HG02588 (cell line): ENCODE measurements around the gene TBCB.
A peak's percentile ranks its signal among the peaks of the same experiment; 100 is the strongest.
"Not testable (repeated sequence)": the region's sequence is repeated elsewhere in the genome, so short reads cannot be mapped to it uniquely, and the experiment has no call there.

Experiments
- ATAC-seq: cut with Tn5 transposase; IDR thresholded peaks from one replicate; pipeline ENCODE4 v1.9.1; 2021; ENCODE audit warnings: mild to moderate bottlenecking, moderate library complexity; ENCODE audit not compliant: unreplicated experiment

The TBCB gene

DNA sequence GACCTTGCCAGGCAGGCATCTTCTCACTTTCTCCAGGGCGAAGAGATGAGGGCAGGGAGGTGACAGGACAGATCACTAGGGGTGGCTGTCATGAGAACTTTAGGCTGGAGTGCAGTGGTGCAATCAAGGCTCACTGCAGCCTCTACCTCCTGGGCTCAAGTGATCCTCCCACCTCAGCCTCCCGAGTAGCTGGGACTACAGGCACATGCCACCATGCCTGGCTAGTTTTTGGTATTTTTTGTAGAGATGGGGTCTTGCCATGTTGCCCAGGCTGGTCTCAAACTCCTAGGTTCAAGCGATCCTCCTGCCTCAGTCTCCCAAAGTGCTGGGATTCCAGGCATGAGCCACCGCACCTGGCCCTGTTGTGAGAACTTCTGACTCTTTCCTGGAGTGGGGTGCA is 19.6 kb downstream of the TBCB start:
- not testable (repeated sequence) for ATAC-seq

DNA sequence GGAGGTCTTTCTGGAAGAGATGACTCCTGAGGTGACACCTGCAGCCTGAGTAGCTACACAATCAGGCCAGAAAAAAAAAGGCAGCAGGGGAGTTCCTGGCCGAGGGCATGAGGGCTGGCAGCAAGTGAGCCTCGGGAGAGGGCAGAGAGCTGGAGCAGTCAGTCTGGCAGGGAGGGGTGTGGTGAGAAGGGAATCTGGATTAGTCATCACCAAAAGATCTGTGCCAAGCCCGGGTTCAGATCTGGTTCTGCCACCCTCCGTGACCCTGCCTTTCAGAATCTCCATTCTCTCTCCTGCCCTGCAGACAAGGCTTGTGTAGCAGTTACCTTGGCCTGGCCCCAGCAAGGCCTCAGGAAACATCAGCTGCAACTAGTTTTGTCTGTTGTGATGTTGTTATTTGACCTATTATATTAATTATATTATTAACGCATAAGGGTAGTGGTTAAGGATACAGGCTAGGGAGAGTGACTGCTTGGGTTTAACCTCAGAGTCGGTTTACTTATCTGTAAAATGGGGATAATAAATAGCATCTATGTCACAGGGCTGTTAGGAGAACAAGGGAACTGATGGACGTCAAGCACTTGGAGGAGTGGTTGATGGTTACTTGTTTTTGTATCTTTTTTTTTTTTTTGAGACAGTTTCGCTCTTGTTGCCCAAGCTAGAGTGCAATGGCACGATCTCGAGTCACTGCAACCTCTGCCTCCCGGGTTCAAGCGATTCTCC is 21.9 kb downstream of the TBCB start:
- ATAC-seq: no peak

DNA sequence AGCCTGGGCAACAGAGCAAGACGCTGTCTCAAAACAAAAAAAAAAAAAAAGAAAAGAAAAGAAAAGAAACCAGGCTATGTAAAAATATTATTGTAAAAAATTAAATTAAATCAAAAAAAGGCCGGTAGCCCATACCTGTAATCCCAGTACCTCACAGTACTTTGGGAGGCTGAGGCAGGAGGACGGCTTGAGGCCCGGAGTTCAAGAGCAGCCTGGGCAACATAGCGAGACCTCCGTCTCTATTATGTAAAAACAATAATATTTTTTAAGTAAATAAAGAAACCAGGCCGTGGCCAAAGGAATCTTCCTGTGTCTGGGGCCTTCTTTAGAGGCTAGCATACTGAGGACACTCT is 23.8 kb downstream of the TBCB start:
- ATAC-seq: no peak

DNA sequence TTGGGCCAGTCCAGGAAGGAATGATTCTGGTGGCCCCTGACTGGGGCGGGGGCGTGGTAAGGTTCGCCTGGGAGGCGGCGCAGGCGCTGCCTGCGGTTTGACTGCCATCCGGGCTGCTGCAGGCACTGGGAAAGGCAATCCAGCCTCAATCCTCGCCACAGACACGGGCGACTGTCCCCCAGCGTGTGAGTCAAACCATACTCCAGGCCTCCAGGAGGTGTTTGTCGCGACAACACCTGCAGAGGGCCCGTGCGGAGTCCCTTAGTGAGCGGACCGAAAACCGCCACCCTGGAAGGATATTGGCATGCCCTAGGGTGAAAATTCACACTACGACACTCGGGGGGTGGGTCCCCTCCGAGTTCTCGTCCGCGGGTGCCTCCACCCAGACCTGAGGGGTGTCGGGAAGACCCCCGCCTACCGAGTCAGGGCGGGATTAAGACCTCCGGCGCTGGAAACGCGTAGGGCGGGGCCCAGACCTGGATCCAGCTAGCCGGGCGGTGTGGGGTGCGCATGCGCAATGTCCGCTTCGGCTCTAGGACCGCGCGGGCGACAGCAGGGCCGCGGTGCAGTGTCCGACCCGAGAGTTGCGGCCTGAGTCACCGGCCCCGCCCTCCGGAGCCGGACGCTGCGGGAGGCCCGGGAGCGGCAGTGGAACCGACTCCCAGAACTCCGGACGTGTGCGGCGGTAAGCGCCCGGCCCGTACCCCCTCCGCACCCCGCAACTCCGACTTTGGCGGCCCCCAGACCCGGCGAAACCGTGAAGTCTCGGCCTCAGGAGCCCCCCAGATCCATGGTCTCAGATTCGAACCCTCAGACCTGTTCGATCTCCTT is 24.4 kb downstream of the TBCB start, which contains the start of gene CAPNS1:
Gene CAPNS1 (plus strand): TSS at position 594 of the 831 bp plus-strand sequence. CDS start 946 bp downstream, outside the sequence.
- ATAC-seq: peak; percentile 83

DNA sequence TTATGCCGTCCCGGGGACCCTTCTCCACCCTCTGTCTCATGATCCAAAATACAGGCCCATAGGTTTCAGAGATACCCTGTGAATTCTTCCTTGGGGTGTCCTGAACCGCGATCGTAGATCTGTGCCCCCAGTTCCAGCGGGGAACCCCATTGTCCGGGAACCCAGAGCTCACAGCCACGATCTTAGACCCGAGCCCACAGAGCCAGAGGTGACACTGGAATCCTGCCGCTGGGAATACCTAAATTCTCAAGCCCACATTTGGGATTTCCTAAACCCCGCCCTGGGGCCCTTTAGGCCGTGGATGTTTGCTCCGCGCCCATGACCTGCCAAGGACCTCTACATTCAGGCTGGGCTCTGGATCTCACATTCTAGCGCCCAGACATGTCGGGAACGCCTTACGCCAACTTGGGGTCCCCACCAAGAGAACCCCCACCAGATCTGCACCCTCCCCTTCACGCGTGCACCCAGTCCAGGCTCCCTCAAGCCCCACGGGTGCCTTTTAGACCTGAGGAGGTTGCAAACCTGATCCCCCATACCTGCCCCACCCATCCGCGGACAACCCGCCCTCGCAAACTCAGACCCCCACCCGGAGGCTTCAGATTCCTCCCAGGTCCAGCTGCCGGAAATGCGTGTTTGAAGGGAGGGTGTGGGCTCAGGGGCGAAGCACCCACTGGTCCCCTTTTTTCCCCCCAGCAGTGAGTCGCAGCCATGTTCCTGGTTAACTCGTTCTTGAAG is 25.2 kb downstream of the TBCB start:
- no peak for ATAC-seq

DNA sequence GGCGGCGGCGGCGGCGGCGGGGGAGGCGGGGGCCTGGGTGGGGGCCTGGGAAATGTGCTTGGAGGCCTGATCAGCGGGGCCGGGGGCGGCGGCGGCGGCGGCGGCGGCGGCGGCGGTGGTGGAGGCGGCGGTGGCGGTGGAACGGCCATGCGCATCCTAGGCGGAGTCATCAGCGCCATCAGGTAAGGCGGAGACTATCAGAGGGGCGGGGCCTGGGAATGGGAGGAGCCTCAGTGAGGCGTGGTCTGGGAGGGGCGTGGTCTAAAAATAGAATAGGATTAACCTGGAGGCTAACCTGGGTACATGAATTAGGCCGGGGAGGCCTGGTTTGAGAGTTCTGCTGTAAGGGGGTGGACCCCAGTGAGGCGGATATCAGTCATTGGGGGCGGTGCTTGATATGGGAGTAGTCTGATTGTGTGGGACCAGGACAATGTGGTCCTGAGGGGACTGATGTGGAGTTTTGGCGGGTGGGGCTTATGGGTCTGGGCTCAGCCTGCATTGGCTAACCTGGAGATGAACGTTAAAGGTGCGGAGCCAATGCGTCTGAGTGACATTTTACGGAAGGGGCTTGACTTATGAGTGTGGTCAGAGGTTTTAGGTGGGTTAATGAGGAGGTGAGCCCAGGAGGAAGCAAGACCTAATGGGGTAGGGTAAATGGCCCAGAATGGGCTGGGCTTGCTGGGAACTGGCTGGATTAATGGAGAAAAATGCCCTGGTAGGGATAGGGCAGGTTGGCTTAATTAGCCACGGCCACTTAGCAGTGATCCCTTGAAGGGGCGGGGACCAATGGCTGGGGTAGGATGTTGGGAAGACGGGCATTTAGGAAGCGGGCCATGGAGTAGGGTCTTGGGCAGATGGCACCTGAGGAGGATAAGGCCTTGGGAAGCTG is 26.0 kb downstream of the TBCB start:
- peak; percentile 45 for ATAC-seq

DNA sequence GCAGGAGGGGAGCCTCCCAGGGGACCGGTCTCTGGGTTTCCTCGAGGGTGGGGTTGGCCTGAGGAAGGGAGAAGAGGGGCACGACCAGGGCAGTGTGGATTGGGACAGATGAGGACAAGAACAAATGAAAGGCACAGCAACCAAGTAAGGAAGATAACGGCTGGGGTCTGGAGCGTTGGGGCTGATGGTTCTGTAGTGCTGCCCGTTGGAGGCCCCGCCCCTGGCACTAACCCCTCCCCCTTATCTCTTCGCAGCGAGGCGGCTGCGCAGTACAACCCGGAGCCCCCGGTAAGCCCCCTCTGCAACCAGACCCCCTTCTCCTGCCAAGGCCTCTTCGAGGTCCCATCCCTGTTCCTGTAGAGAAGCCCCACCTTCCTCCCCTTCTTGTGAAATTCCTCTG is 26.8 kb downstream of the TBCB start:
- no peak for ATAC-seq

DNA sequence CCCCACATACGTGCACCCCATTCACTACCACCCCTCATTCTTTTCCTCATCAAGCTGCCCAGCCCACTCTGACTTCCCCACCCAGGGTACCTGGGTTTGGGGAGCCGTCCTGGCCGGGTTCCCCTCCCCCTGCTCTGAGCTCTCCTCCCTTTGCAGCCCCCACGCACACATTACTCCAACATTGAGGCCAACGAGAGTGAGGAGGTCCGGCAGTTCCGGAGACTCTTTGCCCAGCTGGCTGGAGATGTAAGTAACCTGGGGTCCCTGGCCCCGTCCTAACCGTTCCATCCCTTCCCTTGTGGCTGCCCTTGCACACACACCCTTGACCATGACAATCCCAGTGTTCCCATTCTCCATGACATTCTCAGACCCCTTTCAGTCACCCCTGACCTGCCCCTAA is 27.2 kb downstream of the TBCB start:
- ATAC-seq: no peak

DNA sequence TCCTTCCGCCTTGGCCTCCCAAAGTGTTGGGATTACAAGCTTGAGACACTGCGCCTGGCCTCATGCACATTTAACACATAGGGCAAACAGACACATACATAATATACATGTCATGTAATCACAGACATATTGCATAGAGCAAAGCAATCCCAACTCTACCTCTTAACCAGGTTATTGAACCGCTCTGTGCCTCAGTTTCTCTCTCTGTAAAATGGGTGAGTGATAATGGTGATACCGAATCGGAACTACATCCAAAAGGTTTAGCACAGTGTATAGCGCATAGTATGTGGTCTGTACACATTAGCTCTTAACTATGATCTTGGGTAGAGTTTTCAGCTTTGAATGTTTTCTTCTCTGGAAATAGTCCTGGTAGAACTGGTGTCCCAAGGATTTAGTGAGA is 29.4 kb downstream of the TBCB start:
- no peak for ATAC-seq

DNA sequence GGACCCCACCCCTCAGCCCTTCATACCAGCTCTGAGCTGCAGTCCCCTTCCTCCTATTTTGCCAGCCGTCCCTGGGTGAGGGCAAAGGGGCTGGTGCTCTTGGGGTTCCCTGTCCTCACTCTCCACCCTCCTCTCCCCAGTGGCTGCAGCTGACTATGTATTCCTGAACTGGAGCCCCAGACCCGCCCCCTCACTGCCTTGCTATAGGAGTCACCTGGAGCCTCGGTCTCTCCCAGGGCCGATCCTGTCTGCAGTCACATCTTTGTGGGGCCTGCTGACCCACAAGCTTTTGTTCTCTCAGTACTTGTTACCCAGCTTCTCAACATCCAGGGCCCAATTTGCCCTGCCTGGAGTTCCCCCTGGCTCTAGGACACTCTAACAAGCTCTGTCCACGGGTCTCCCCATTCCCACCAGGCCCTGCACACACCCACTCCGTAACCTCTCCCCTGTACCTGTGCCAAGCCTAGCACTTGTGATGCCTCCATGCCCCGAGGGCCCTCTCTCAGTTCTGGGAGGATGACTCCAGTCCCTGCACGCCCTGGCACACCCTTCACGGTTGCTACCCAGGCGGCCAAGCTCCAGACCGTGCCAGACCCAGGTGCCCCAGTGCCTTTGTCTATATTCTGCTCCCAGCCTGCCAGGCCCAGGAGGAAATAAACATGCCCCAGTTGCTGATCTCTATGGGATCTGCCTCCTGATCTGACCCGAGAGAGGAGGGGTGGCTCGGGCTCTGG is 34.6 kb downstream of the TBCB start:
- no peak for ATAC-seq

DNA sequence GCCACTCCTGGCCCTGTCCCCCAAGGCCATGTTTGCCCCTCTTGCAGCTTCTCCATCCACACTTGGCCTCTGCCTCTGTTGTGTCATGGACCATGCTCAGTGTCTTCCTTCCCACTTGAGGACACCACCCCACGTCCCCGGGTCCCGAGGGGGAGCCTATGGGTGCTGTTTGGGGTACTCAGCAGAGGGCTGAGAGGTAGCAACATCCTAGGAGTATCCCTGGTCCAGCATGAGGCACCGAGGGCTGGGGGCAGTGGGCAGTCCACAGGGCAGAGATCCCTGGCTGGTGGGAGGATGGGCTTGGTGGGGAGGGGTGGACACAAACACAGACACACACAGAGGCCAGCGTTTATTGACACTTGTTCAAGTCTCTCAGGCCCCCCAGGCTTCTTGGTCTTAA is 35.3 kb downstream of the TBCB start:
- no peak for ATAC-seq

DNA sequence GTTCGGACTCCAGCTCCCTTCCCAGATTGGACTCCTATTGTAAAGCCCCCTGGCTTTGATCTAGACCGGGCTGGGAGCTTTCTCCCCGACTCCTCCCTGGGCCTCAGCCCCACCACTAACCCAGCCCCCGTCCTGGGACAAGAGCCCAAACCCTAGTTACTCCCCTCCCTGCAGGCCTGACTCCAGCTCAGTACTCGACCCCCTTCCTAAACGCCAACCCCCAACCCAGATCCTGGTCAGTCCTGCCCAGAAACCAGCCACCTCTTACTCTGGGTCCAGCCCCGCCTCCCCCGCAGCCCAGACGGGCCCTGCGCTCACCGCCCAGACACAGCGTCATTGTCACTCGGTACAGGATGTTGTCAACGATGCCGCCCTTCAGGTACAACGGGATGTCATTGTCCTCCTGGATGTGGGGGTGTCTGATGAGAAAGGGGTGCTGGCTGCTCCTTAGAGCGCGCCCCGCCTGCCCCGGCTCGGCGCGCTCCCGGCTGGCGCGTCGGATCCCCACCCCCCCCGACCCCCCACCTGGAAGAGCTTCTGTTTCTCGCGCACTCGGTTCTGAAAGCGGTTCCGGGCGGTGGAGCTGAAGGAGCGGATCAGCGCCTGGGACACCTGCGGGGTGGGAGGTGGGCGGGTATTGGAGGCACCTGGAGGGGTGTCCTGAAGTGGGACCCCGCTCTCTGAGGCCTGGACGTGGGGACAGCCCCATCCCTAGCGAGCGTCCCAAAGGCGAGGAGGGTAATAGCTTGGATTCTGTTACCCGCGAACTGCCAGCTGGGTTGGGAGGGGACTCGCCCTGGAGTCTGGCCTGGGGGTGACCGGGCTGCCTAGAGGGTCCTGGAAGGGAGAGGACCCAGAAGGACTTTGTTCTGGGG is 36.1 kb downstream of the TBCB start:
- ATAC-seq: no peak

DNA sequence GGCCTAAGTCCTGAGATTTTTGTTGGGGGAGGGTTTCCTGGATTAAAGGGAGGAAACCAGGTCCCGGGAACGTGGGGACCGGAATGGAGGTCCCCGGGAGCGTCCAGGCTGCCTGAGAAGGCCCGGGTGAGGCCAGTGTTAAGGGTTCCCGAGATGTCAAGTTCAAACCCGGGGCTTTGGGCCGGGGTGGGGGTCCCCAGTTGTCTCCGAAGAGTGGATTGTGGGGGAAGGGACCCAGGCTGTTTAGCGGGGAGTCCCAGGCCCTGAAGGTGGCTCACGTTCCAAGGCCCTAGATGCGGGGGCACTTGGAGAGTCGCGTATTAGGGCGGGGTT is 36.7 kb downstream of the TBCB start:
- ATAC-seq: no peak

DNA sequence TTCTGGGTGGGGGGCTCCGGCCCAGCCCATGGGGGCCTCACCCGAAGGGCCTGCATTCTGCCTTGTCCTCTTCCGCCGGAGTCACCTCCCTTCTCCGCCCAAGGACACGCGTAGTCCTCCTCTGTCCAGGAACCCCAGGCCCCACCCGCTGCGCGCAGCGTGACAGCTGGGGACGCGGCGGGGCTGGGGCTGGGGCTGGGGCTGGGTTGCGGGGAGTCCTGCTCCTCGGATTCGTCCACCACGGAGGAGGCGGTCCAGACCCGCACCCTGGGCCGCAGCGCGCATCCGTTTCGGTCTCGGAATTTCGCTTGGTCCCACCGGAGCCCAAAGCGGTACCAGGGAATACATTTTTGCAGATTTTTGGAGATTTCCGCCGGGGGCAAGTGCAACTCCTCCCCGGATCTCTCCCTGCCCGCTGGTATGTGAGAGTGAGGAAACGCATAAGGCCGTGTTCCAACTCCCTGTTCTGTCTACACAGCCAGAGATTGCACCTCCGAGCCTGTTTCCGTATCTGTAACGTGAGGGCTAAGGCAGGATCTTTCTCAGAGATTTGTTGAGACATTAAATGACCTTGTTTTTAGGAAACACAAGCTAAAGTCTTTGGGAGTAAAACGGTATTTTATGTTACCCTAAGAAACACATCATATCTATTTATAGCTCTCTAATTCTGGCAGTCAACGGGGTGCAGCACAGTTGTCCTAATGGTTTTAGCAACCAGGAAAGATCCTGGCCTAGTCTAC is 37.3 kb downstream of the TBCB start, which contains the start of gene COX7A1:
Gene COX7A1 (minus strand): TSS at position 96 of the 740 bp plus-strand sequence. CDS start 40 bp downstream, at position 56.
- ATAC-seq: no peak

DNA sequence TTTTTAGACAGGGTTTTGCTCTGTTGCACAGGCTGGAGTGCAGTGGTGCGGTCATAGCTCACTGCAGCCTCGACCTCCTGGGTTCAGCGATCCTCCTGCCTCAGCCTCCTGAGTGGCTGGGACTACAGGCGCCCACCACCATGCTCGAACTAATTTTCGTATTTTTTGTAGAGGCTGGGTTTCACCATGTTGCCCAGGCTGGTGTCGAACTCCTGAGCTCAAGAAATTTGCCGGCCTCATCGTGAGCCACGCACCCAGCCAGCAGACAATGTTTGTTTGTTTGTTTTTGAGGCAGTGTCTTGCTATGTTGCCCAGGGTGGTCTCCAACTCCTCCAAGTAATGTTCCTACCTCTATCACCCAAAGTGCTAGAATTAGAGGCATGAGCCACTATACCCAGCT is 37.9 kb downstream of the TBCB start:
- no peak for ATAC-seq

DNA sequence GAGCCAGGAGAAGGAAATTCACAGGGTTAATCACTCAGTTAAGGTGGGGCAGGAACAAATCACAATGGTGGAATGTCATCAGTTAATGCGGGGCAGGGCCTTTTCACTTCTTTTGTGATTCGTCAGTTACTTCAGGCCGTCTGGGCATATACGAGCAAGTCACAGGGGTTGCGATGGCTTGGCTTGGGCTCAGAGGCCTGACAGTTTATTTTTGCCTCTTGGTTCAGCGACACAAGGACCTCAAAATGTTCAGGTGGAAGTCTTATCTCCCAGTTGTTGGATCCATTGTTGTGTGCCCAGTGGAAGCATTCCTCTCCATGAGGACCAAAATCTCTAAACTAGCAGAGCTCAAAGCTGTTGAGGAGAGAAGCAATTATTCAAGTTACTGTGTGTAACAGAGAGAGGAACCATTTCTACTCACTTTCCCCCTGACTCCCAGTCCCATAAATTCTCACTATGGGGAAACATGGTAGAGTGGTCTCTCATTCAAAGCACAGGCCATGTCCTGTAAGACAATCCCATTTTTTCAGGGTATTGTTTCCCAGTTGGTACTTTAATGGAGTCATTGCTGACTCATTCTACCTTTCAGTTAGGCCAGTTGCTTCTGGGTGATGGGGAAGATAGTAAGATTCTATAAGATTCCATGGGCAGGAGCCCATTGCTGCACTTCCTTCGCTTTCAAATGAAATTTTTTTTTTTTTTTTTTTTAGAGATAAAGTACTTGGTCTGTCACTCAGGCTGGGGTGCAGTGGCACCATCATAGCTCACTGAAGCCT is 45.7 kb downstream of the TBCB start:
- no peak for ATAC-seq

DNA sequence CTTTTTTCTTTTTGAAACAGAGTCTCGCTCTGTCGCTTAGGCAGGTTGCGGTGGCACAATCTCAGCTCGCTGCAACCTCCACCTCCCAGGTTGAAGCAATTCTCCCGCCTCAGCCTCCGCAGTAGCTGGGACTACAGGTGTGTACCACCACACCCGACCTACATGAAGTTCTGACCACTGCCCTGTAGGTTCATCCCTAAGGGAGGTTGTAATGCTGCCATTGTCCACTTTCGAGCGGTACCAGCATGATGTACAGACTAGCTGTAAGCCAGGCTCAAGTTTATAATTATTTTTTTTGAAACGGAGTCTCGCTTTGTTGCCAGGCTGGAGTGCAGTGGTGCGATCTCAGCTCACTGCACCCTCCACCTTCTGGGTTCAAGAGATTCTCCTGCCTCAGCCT is 48.5 kb downstream of the TBCB start:
- no peak for ATAC-seq
